ENCODE measurements around the gene U2AF2. TPM values are rescaled to one million over a fixed set of nuclear protein-coding genes. Genes with fewer than 3 reads are reported as not detected.

U2AF2 gene
- total RNA-seq, 2 donors from 2014 or later = 142 to 167 TPM

DNA sequence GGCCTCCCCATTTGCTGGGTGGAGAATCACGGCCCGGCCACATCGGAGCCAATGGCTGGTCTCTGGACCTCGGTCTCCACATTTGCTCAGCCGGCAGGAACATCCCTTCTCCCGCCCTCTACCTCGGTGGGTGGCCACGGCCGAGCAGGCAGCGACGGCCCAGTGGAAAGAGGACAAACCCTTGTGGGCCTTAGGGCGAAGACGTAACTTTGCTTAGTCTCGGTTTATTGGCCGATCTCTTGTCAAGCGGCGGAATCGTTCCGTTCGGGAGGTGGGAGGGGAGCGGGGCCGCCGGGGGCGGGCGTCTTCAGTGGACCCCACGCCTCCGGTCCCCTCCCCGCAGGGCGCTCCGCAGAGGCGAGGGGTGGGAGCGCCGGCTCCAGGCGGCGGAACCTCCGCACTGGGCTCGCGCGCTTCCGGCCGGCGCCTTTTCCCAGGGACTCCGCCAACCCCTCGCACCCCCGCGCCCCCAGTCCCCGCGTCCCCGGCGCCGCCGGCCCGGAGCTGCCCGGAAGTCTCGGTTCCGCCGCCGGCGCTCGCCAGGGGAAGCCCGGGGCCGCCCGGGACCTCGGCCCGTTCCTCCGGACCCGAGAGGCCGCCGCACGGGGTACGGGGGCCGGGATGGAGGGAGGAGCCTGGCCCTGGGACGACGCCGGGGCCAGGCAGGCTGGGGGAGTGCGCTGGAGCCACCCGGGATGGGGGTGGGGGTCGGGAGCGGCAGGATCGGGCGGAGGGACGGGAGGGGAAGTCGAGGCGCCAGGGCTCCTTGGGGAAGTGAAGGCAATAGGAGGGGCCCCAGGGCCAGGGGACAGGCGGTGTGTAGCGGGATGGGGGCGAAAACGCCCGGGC is 14.0 kb upstream of the U2AF2 start, which contains the start of gene ZNF580:
TSS of gene ZNF580 (plus strand) at position 426 of the 849 bp plus-strand sequence. CDS start 1,507 bp downstream, outside the sequence.
- DNase-seq = peak in 1 of 2 donors; percentile 70
- ATAC-seq = peak; percentile 55
- intact Hi-C loops (cut with DNase I, micrococcal nuclease) = no loop called here

DNA sequence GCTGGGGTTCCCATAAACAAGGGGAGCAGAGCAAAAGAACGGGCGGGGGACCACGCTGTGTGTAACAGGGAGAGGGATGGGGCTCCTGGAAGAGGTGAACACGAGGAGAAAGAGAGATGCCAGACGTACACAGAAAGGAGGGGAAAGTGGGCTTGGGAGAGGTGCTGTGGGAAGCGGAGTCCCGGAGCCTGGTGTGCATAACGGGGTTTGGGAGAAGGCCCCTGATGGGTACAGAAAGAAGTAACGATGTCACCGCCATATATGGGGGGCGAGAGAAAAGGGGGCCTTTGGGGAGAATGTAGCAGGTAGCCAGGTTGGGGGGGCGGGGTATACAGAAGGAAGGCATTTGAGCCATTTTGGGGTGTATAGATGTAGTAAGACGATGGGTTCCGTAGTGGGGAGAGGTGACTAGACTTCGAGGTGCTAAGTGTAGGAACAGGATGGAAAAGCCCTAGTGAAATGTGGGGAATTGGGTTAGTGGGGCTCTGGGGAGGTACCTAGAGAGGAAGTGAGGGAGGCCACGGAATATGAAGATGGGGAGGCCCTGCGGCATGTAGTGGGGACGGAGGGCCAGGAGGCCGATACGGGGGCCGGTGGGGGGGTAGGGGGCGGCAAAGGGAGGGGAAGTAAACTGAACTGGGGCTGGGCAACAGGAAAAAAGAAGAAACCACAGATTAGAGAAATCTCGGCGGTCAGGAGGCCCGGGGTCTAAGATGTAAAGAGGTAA is 13.2 kb upstream of the U2AF2 start:
- ATAC-seq (peak; percentile 1), DNase-seq (no peak)
- intact Hi-C loops (cut with DNase I, micrococcal nuclease) = no loop called here

DNA sequence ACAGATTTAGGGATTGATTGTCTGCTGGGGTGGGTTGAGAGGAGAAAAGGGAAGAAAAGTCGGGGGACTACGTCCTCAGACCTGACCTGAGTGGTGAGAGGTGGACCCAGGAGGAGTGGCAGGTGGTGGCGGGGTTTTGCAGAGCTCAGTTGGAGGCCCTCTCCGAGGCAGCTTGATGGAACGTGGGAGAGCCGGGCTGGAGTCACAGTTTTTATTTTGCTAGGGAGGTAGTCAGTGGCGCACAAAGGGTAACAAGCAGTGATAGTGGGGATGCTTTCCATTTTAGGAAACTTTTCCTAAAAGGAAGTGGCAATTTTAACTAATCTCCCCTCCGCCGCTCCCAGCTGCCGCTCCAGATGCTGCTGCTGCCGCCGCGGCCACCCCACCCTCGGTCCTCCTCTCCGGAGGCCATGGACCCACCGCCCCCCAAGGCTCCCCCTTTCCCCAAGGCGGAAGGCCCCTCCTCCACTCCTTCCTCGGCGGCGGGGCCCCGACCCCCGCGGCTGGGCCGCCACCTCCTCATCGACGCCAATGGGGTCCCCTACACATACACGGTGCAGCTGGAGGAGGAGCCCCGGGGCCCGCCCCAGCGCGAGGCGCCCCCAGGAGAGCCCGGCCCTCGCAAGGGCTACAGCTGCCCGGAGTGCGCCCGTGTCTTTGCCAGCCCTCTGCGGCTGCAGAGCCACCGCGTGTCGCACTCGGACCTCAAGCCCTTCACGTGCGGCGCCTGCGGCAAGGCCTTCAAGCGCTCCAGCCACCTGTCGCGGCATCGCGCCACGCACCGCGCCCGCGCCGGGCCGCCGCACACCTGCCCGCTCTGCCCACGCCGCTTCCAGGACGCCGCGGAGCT is 12.5 kb upstream of the U2AF2 start:
- DNase-seq (peak in 1 of 2 donors; percentile 49), ATAC-seq (peak; percentile 9)
- intact Hi-C loops (cut with DNase I, micrococcal nuclease) = no loop called here

DNA sequence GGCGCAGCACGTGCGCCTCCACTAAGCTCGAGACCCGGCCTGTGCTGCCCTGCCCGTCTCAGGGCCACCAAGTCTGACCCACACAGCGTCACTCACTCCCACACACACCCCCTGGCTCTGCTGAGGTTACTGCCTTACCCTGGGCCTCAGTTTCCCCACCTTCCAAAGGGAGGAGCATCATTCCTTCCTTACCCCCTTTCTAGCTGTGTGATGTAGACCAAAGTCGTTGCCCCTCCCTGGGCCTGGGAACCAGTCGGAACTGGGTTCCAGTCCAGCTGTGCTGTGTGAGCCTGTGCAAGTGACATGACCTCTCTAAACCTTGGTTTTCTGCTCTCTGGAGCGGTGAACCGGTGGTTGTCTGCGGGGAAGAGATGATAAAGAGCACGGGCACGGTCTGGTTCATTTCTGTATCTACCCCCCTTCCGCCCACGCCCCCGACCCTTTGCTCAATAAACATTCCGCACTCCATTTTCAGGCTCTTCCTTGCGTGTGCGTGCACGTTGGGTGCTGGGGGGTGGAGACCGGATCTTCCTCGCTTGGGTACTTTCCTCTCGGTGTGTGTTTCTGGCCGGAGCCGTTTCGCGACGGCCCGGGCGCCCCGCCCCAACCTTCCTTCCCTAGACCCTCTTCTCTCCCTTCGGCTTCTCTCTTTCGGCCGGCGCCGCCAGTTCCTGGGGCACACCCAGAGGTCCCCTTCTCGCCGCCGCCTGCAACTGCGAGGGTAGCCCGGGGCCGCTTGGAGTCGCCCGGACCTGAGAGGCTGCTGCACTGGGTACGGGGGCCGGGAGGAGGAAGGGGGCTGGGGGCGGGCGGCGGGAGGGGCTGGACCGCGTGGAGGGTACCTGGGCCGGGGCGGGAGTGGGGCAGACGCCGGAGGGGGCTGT is 11.6 kb upstream of the U2AF2 start, which contains the start of gene ZNF581:
TSS of gene ZNF581 (plus strand) at position 647 of the 884 bp plus-strand sequence. CDS start 923 bp downstream, outside the sequence.
- intact Hi-C loops (cut with DNase I, micrococcal nuclease) = no loop called here
- DNase-seq = peak; percentile 73 to 83
- ATAC-seq = peak; percentile 64

DNA sequence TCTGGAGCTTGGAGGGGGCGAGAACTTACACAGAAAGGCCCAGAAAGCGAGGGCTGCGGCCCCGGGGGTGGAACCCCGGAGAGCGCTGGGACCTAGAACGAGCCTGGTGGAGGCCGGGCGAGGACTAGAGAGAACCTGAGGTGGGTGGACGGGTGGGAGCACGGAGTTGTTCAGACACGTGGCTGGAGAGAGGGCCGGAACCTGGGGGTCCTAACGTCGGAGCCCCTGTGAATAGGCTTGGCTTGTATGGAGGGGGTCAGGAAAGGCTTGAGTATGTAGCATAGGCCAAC is 11.0 kb upstream of the U2AF2 start:
- DNase-seq (no peak), ATAC-seq (peak; percentile 4)
- intact Hi-C loops (cut with DNase I, micrococcal nuclease) = no loop called here

DNA sequence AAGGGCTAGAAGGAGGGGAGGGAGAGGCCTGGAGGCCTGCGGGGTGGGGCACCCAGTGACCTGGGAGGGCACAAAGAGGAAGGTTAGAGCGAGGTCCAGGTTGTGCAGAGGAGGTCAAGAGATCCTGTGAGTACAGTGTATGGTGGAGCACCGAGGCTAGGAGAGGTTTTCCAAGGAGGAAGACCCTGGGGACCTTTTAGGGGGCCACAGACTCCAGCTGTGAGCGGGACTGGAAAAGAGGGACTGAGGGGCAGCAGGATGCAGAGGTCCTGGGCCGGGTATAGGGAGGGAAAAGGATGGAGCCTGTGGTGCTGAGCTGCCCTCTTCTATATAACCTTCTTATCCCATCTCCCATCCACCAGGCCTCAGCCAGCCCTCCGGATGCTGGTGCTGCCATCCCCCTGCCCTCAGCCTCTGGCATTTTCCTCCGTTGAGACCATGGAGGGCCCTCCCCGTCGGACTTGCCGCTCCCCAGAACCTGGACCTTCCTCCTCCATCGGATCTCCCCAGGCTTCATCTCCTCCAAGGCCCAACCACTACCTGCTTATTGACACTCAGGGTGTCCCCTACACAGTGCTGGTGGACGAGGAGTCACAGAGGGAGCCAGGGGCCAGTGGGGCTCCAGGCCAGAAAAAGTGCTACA is 10.5 kb upstream of the U2AF2 start:
- no peak for ATAC-seq
- peak in 1 of 2 donors; percentile 28 for DNase-seq
- intact Hi-C loops (cut with DNase I, micrococcal nuclease) = no loop called here

DNA sequence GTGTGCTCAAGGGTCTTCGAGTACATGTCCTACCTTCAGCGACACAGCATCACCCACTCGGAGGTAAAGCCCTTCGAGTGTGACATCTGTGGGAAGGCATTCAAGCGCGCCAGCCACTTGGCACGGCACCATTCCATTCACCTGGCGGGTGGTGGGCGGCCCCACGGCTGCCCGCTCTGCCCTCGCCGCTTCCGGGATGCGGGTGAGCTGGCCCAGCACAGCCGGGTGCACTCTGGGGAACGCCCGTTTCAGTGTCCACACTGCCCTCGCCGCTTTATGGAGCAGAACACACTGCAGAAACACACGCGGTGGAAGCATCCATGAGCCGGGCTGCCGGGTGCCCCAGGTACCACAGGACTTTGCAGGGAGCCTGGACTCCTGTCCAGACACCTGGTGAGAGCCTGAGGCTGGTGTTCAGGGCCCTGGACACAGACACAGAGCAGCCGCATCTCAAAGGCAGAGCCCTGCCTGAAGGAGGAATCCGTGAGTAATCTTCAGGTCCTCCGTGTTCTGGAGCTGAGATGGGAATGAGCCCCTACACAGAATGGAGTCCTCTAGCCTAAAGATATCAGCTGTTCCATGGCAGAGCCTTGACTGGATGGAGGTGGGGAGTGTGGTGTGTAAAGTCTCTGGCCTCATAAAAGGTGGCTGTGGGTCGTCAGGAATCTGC is 9.9 kb upstream of the U2AF2 start:
- ATAC-seq = no peak
- intact Hi-C loops (cut with DNase I, micrococcal nuclease) = no loop called here

DNA sequence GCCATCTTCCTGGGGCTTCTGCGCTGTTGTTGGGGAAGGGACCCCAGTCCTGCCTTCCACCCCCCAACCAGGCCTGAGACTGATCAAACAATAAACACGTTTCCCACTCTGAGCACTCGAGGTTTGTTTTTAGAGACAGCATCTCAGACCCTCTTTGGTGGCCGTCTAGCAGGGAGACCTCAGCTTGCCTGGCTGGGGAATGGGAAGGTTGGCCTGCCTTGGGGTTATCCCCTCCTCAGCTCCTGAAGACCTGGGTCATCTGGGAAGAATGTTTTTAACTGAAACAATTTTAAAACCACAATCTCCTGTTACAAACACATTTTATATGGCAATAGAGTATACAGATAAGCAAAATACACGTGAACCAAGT is 9.3 kb upstream of the U2AF2 start:
- intact Hi-C loops (cut with DNase I, micrococcal nuclease) = no loop called here
- DNase-seq (no peak), ATAC-seq (no peak)

More for the DNA sequence above, 9.9 kb upstream of the U2AF2 start:
- DNase-seq = no peak

DNA sequence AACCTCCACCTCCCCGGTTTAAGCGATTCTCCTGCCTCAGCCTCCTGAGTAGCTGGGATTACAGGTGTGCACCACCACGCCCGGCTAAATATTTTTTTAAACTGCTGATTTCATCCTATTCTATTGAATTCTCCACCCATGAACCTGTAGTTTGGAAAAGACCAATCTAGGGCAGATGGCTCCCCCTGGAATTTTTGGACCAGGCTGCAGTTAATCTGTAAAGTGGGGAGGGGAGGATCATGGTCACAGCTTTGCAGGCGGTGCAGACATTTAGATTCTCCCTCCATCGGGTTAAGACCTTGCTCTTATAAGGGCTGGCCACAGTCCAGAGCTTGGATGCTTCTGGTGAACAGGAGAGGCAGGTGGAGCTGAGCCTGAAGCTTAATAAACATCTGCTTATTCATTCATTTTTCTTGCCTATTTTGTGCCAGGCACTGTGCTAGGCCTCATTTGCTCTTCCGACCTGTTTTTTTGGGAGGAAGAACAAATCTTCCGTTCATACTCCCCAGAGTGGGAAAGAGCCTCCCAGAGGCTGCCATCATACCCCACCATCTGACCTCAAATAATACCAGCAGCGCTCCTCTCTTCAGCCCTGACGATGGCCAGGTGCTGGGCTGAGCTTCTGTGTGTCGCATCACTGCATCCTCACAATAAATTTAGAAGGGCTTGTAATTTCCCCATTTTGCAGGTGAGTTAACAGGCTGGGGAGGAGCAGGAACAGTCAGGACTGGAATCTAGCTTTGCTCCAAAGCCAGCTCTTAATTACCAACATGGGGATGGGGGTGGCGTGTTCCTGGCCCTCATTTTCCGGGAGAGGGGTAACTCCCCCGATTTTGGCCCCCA is 7.7 kb upstream of the U2AF2 start:
- intact Hi-C loops (cut with DNase I, micrococcal nuclease) = no loop called here
- no peak for DNase-seq

DNA sequence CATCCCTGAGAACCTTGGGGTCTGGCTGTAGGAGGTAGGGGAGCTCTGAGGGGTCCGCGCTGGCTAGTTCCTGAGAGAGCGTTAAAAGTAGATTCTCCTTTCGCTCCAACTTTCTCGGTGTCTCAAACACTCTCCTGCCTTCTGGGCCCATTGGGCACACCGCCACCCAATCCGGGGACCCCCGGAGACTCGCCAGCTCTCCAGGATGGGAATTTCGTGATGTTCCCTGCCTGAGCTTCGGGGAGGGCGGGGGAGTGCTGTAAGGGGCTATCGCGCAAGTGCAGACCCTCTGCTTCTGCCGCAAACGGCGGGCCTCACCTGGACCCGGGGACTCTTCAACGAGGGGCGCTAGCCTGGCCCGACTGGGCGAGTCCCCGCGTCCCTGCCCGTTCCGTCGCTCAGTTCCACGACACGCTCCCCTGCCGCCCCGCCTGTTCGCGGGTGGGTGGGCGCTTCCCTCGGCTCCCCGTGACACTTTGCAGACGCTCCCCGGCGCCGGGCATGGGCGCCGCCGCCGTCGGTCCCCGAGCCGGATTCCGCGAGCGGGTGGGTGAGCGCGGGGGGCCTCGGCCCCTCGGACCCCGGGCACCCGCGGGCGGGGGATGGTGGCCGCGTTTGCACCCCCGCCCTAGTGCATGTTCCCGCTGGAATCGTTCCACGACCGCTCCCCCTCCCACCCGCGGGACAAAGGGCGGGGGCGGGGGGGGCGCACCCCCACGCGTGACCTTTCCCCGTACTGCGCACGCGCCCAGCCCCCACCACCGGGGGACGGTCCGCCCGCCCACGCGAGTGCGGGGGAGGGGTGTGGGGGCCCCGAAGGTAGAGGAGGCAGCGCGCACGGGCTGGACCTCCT is 6.9 kb upstream of the U2AF2 start, which contains the start of gene CCDC106:
TSS of gene CCDC106 (plus strand) at position 481 of the 853 bp plus-strand sequence. CDS start 835 bp downstream, outside the sequence.
- ATAC-seq = peak; percentile 52
- intact Hi-C loops (cut with DNase I, micrococcal nuclease) = no loop called here
- DNase-seq = peak; percentile 69 to 77

More for the DNA sequence above, 7.7 kb upstream of the U2AF2 start:
- no peak for ATAC-seq

DNA sequence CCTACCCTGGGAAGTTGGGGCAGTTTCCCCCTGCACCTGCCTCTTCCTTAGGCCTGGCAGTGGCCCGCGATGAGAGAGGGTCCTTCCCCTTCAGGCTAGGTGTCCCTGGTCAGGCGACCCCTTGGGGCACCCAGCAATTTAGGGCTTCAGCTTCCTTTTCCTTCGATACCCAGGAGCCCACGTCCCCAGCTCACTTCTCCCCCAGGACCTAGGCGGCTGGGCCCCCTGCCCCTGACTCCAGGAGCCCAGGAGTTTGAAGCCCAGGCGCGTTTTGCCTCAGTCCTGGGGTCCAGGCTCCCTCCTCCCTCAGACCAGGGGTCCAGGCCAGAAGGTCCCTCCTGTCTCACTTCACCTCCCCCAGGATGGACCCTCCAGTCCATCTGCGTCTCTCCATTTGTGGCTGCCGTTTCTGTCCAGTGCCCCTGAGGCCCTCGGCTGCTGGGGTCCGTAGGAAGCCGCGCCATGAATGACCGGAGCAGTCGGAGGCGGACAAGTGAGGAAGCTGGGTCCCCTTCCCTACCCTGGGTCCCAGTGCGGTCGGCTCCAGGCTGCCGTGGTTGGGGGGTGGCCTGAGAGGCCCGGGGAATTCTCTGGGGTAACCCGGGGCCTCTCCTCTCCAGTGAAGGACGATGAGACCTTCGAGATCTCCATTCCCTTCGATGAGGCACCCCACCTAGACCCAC is 6.1 kb upstream of the U2AF2 start:
- intact Hi-C loops (cut with DNase I, micrococcal nuclease) = no loop called here
- DNase-seq = no peak
- no peak for ATAC-seq

DNA sequence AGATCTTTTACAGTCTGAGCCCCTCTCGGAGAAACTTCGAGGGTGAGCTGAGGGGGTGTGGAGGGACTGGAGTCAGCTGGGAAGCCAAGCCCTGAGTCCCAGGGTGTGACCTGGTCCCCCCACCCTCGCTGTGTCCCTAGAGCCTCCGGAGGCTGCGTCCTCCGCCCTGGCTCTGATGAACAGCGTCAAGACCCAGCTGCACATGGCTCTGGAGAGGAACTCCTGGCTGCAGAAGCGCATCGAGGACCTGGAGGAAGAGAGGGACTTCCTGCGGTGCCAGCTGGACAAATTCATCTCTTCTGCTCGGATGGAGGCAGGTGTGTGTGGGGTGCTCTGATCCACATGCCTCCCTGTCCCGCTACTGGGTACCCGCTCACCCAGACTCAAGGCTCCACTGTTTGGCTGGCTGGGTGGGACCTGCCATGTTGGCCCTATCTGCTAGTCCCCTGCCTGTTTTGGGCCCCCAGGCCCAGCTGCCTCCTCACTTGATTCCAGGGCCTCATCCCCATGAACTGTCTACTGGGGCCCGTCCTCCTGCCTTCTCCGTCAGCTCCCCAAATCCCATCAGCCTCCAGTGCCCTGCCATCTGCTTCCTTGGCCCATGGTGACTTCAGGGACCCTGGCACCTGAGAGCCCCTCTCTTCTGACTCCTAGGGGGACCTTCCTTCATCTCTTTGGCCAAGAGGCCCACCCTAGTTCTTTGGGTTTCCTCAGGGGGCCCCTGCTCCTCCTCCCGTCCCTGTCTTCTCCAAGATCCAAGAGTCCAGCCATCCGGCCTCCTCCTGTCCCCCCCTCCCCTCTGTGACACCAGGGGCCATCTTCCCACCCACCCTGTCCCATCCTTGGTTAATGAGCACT is 5.3 kb upstream of the U2AF2 start:
- intact Hi-C loops (cut with DNase I, micrococcal nuclease) = no loop called here
- no peak for ATAC-seq
- DNase-seq = no peak

DNA sequence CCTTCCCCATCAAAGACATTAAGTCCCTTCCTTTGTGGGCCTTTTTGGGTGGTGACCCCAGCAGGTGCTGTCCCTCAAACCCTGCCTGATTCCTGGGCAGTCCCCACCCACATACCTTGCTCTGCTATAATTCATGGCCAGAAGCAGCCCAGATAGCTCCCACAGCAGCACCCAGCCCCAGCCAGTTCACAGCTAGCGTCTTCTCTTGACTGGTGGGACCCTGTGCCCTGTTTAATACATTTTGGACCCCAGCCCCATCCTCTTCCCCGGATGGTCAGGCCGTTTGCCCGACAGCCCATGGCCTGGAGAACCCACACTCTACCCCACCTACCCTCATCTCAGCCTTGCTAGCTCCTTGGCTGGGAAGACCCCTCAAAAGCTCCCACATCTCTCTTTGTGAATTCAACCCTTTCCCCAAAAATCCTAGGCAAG is 4.7 kb upstream of the U2AF2 start:
- ATAC-seq = no peak
- intact Hi-C loops (cut with DNase I, micrococcal nuclease) = no loop called here
- no peak for DNase-seq
